Neutrophil (primary cell): ENCODE results near the gene PLA2G4B.

ENCODE experiments used
- H3K27ac ChIP-seq: fragments of 200-600 bp; sonication (generic); 2 replicates; pipeline ENCODE4 v1.5.1; 2016; ENCODE audit warnings: mild to moderate bottlenecking, moderate library complexity
- H3K27me3 ChIP-seq: fragments of 200-600 bp; sonication (generic); 2 replicates; pipeline ENCODE4 v1.6.0; 2016; ENCODE audit warnings: mild to moderate bottlenecking
- H3K36me3 ChIP-seq: fragments of 200-600 bp; sonication (generic); 2 replicates; pipeline ENCODE4 v1.5.1; 2017
- H3K4me1 ChIP-seq, 2 experiments: fragments of 200-600 bp in 1 of 2; sonication (generic) in 1 of 2; 1 replicate in 1 of 2; 2 replicates in 1 of 2; pipeline versions ENCODE4 v1.5.1 to v1.6.1; 2013 to 2016; ENCODE audit warnings: low read depth in 1 of 2, low read length in 1 of 2, mild to moderate bottlenecking in 1 of 2, moderate library complexity in 1 of 2; ENCODE audit not compliant: control insufficient read depth in 1 of 2, insufficient read depth in 1 of 2
- H3K4me3 ChIP-seq, 2 experiments: fragments of 200-600 bp in 1 of 2; sonication (generic) in 1 of 2; 1 replicate in 1 of 2; 2 replicates in 1 of 2; pipeline ENCODE4 v1.5.1; 2013 to 2016; ENCODE audit warnings: low read depth in 1 of 2, low read length in 1 of 2, mild to moderate bottlenecking in 1 of 2, moderate library complexity in 1 of 2
- H3K9me3 ChIP-seq: fragments of 200-600 bp; sonication (generic); 2 replicates; pipeline ENCODE4 v1.5.1; 2016
- CTCF ChIP-seq: fragments of 200-600 bp; sonication (generic); IDR thresholded peaks from 2 replicates; pipeline ENCODE4 v1.5.1; 2016; ENCODE audit warnings: antibody characterized with exemption

The PLA2G4B gene

GRCh38 chr15:41804916-41805666 is 33.6 kb upstream of the PLA2G4B start:
- Histone ChIP-seq H3K9me3 (no peaks in the 10 kb centered on the region), H3K4me3 (no peak overlapping the region), H3K36me3 (no peaks in the 10 kb centered on the region), H3K4me1 (peaks cover 0 to 3% of the 10 kb centered on the region in 2 experiments), H3K27ac (no peak overlapping the region), H3K27me3 (no peaks in the 10 kb centered on the region)
- no peak for TF ChIP-seq CTCF

GRCh38 chr15:41805711-41806110 is 32.9 kb upstream of the PLA2G4B start:
- no peaks in the 10 kb centered on the region for H3K27me3 ChIP-seq
- no peaks in the 10 kb centered on the region for H3K9me3 ChIP-seq
- no peak overlapping the region for H3K27ac ChIP-seq
- H3K4me1 ChIP-seq = peaks cover 0 to 3% of the 10 kb centered on the region in 2 experiments
- no peaks in the 10 kb centered on the region for H3K36me3 ChIP-seq
- H3K4me3 ChIP-seq = no peak overlapping the region
- TF ChIP-seq CTCF = no peak

GRCh38 chr15:41806291-41807181 is 32.1 kb upstream of the PLA2G4B start:
- Histone ChIP-seq H3K36me3 (no peaks in the 10 kb centered on the region), H3K27ac (no peak overlapping the region), H3K4me3 (no peak overlapping the region), H3K4me1 (peaks cover 0 to 3% of the 10 kb centered on the region in 2 experiments), H3K27me3 (no peaks in the 10 kb centered on the region), H3K9me3 (no peaks in the 10 kb centered on the region)
- no peak for TF ChIP-seq CTCF

GRCh38 chr15:41809121-41809520 is 29.5 kb upstream of the PLA2G4B start:
- no peak for TF ChIP-seq CTCF
- Histone ChIP-seq H3K27ac (no peak overlapping the region), H3K9me3 (no peaks in the 10 kb centered on the region), H3K4me3 (no peak overlapping the region), H3K27me3 (no peaks in the 10 kb centered on the region), H3K4me1 (peaks cover 0 to 3% of the 10 kb centered on the region in 2 experiments), H3K36me3 (peaks cover 18% of the 10 kb centered on the region)

- H3K36me3 ChIP-seq = peaks cover 24% of the 10 kb centered on the region
- no peak for TF ChIP-seq CTCF
- H3K27ac ChIP-seq = no peak overlapping the region
- no peak overlapping the region for H3K4me3 ChIP-seq
- H3K9me3 ChIP-seq = no peaks in the 10 kb centered on the region
- H3K4me1 ChIP-seq = peaks cover 0 to 3% of the 10 kb centered on the region in 2 experiments
- no peaks in the 10 kb centered on the region for H3K27me3 ChIP-seq
Measured at GRCh38 chr15:41809526-41810220, 29.0 kb upstream of the PLA2G4B start.
